GM21515 (cell line): ENCODE results near the gene VEZT.

Experiments used
- ATAC-seq: cut with Tn5 transposase; IDR thresholded peaks from one replicate; pipeline ENCODE4 v1.9.1; 2021; ENCODE audit not compliant: unreplicated experiment

Gene VEZT

GRCh38 chr12:95198914-95199313 is 18.7 kb upstream of the VEZT start:
- peak; percentile 56 for ATAC-seq

GRCh38 chr12:95200128-95200894 is 17.3 kb upstream of the VEZT start:
- ATAC-seq: no peak

- no peak for ATAC-seq
Observed at GRCh38 chr12:95201056-95201670, 16.4 kb upstream of the VEZT start.

- ATAC-seq: no peak
Observed at GRCh38 chr12:95202691-95203486, 14.7 kb upstream of the VEZT start.

GRCh38 chr12:95203487-95204030 is 14.0 kb upstream of the VEZT start:
- no peak for ATAC-seq

- ATAC-seq: no peak
Observed at GRCh38 chr12:95204141-95204866, 13.3 kb upstream of the VEZT start.

- no peak for ATAC-seq
Observed at GRCh38 chr12:95205016-95205624, 12.5 kb upstream of the VEZT start.

- no peak for ATAC-seq
Observed at GRCh38 chr12:95205685-95206084, 11.9 kb upstream of the VEZT start.

GRCh38 chr12:95206916-95207315 is 10.7 kb upstream of the VEZT start:
- ATAC-seq: no peak

GRCh38 chr12:95207407-95207806 is 10.2 kb upstream of the VEZT start:
- ATAC-seq: no peak

GRCh38 chr12:95208678-95209077 is 8.9 kb upstream of the VEZT start:
- no peak for ATAC-seq

- no peak for ATAC-seq
Observed at GRCh38 chr12:95212586-95212985, 5.0 kb upstream of the VEZT start.

GRCh38 chr12:95213119-95213518 is 4.5 kb upstream of the VEZT start:
- no peak for ATAC-seq

GRCh38 chr12:95213928-95214327 is 3.7 kb upstream of the VEZT start:
- ATAC-seq: no peak

GRCh38 chr12:95214466-95214865 is 3.1 kb upstream of the VEZT start:
- no peak for ATAC-seq

GRCh38 chr12:95215949-95216348 is 1.7 kb upstream of the VEZT start:
- ATAC-seq: no peak

- peak; percentile 25 for ATAC-seq
Observed at GRCh38 chr12:95216711-95217376, 763 bp upstream of the VEZT start.

GRCh38 chr12:95218150-95219133 is 835 bp downstream of the VEZT start:
- ATAC-seq: peak; percentile 6

- ATAC-seq: no peak
Observed at GRCh38 chr12:95220190-95220589, 2.6 kb downstream of the VEZT start.
